Fibroblast of peridontal ligament (primary cell): Measurements from ENCODE around the gene NELFCD.

ENCODE experiments used
- DNase-seq: peaks from one replicate; pipeline ENCODE4 v3.0.0-alpha.2; 2010; ENCODE audit errors: extremely low read depth

Gene NELFCD

DNA sequence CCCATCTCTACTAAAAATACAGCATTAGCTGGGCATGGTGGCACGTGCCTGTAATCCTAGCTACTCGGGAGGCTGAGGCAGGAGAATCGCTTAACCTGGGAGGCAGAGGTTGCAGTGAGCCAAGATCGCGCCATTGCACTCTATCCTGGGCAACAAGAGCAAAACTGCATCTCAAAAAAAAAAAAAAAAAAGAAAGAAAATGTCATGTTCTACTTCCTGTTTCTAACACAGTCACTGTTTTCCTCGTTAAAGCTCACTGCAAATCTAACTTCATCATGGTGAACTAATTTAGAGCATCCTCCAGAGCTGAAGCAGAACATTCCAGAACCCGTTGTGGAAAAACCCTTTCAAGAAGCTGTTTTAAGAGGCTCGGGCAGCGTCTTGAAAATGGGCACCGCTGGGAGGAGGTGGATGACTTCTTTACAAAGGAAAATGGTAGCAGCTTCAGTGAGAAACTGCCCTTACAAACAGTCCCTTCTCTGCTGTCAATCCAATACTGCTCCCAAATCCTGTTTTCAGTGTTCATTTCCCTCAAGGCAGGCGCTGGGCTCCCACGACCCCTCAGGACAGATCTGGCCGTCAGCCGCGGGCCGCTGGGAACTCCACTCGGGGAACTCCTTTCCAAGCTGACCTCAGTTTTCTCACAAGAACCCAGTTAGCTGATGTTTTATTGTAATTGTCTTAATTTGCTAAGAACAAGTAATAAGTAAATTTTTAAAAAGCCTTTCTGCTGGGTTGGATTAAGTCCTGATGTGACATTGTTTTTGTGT is 13.5 kb downstream of the NELFCD start:
- no peak for DNase-seq

GRCh38 chr20:58995461-58996225 is 14.6 kb downstream of the NELFCD start:
- DNase-seq, result no peak

DNA sequence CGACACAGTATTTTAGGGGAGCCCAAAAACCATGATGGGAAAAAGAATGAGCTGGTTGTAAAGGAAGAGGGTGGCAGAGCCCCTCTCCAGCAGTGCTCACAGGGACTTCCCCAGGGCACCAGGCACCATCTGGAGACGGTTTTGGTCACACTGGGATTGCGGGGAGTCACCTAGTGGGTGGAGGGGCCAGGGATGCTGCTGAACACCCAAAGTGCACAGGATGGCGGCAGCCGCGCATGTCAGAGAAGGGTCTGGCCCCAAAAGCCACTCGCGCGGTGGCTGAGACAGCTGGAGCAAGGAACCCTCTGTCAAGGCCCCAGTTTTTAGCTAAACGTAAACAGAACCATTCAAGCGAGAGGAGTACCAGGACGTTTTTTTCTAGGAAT is 15.2 kb downstream of the NELFCD start:
- DNase-seq, result no peak

DNA sequence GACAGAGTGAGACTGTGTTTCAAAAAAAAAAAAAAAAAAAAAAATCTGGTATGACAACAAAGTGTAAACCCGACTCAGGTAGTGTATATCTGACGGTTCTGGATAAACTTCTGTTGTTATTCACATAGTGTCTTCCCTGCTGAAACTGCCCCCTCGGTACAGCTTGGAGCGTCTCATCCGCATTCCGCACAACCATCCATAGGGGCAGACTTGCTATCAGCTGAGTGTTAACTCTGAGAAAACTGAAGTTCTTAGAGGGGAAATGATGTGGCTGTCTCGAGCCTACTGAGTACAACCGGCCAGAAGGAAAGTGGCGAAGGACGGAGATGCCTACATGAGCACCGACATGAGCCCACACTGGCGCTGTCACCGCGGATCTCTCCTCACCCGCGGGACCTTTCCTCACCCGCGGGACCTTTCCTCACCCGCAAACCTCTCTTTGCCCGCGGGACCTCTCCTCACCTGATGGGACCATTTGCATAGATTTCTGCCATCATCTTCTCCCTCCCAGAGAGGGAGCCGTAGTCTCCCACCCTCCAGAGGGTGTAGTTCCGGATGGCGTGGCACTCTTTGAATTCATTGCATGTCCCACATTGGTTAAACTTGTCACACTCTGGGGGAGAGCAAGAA is 16.2 kb downstream of the NELFCD start:
- no peak for DNase-seq

DNA sequence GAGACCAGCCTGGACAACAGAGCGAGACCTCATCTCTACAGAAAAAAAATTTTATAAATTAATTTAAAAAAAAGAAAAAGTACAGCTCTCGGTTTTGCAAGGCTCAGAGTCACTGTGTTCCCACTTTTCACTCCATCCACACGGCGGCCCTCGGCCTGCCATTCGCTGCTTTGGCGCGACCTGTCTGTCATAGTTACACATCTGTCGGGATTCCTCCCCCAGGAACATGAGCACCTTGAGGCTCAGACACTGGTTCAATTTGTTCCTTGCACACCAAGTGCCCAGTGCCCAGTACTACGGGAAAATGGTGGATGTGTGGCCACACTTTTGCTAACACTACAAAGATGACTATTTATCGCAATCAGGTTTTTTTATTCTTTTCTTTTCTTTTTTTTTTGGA is 17.6 kb downstream of the NELFCD start:
- no peak for DNase-seq

DNA sequence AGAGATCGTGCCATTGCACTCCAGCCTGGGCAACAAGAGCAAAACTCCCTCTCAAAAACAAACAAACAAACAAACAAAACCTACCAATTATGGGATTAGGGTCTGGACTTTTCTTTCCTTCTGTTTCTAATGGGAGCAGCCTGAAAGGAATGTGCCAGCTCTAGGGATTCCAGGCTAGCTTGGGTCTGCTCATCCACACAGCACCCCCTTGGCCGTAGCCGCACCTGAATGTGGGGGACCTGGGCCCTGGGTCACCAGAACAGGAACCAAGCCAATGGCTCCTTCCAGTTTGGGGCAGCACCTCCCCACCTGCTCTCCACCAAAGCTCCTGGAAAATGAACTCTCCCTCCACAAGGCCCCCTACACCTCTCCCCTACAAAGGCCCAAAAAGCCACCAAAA is 19.3 kb downstream of the NELFCD start:
- DNase-seq, result no peak

DNA sequence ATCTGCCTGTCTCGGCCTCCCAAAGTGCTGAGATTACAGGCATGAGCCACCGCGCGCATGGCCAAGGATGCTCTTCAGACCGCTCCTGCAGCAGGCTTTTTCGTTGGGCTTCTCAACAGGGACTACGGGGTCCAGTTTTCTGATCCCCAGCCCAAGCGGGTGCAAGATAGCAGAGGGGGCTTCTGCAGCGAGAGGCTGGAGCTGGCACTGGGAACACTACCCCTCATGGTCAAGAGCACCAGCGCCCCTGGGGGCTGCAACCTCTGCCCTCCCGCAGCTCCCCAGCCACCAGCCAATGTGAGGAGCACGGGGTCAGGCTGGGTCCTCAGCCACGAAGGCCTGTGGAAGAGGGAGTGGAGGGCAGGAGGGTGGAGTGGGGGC is 20.0 kb downstream of the NELFCD start:
- no peak for DNase-seq

GRCh38 chr20:59001449-59002171 is 20.6 kb downstream of the NELFCD start:
- DNase-seq, result no peak

DNA sequence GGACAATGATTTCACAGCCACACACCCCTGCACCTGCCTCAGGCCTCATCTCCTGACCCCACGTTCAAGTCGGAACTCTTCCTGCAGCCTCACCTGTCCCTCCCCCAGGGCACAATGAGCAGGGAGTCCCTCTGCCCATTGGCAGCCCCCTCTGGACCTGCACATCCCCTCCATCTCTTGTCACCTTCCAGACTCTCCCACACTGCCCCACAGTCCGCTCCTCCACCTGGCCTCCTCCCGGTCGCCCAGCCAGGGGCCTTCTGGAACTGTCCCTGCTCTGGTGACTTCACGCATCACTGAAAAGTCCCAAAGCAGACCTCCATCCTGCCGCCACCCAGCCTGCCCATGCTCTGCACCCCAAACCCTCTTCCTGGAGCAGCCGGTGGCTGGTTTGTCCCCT is 21.3 kb downstream of the NELFCD start:
- DNase-seq, result no peak

GRCh38 chr20:59002874-59003399 is 21.9 kb downstream of the NELFCD start:
- no peak for DNase-seq

DNA sequence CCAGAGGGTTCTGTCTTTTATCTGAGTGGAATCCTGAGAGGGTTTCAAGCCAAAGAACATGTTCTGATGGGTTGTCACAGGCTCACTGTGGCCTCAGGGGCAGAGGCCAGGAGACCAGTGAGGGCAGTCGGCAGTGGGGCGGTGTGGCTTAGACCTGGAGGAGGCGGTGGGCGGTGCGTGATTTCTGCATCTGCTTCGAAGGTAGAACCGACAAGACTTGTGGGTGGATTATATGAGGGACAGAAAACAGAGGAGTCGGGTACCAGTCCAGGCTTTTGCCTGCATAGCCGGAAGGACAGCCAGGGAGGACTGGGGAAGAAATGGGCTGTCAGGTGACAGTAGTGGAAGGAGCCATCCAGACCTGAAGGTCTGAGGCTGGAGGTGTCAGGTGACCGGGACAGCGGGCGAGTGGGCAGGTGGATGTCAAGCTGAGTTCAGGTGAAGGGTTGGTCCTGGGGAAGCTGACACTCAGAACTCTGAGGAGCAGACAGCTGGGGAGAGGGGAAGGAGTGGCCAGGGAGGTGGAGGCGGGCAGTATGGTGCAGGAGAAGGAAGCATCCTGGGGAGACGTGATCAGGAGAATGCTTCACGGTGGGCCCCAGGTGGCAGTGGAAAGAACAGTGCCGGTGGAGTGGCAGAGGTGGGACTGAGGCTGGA is 22.9 kb downstream of the NELFCD start:
- DNase-seq, result no peak

- no peak for DNase-seq
Observed at GRCh38 chr20:59004493-59004762, 23.4 kb downstream of the NELFCD start.

GRCh38 chr20:59004763-59005522 is 23.9 kb downstream of the NELFCD start:
- DNase-seq, result no peak

GRCh38 chr20:59005523-59006166 is 24.6 kb downstream of the NELFCD start:
- DNase-seq, result no peak

DNA sequence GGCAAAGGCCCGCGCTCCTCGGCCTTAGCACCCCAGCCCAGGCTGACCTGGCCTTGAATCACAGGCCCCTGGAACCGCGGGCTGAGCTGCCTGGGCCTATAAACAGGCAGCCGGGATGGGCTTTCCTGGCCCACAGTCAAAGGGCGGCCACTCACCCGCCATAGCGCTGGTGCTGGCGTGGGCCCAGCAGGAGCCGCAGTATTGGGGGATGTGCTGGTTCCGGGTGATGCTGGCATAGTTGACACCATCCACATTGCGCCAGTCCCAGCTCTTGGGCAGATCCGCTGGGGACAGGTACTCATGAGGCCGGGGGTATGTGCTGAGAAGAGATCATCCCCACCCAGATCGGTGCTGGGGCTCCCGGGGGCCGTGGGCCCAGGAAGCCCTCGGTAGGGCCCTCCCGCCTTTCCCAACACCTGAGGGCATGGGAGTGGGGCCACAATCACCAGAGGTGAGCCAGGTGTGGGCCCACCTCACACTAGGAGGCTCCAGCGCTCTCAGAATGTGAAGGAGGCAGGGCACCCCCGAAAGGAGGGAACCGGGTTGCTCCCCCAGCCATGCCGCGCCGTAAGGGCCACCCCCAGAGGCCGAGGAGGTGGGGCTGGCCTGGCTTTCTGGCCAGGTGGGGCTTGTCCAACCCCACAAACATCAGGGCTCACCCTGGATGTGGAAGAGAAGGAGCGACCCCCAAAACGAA is 25.3 kb downstream of the NELFCD start:
- no peak for DNase-seq

GRCh38 chr20:59006864-59007664 is 26.0 kb downstream of the NELFCD start, which contains the start of gene CTSZ:
Gene CTSZ (minus strand): TSS chr20:59007254. CDS start chr20:59007128, 126 bp downstream.
- DNase-seq, result no peak

DNA sequence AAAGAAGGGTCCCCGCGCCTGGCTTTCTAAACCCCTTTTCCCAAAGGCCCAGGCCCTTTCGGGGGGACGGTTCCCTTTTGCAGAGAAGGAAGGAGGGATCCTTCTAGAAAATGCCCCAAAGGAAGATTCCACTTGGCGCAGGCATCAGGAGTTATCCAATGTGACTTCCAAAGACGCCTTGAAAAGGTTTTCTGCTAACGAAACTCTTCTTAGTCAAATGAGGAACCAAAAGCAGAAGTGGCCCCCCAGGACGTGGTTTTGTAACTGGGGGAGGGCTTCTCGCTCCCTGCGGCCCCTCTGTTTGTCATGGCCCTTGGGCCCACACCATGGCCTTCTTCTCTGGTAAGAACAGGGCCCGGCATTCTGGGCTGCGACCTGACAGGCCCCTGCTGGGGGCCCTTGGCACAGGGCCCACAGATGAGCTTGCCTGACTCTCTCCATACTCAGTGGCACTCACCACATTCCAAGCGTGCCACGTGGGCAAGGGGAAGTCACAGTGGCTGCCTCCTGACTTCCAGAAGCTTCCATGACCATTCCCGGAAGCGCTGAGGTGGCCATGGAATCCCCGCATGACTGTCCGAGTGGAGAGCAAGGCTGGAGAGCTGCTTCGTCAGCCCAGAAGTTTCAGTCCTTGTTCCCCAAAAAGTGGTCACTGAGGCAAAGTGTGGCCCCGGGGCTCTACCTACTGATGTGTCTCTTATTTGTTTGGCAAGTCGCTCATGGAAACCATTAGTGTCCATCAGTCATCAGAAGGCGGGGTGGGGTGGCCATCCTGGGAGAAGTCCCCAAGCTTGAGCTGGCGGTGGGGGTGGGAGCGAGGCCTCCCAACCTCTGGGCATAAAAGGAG is 26.8 kb downstream of the NELFCD start:
- DNase-seq, result no peak
